Right ventricle myocardium inferior (tissue), 1 donor: ENCODE measurements around the gene ARHGAP15. TPM values are rescaled to one million over a fixed set of nuclear protein-coding genes. Genes with fewer than 3 reads are reported as not detected.

Experiments
- ATAC-seq: fragments of 200-7000 bp; cut with Tn5 transposase; one replicate; pipeline ENCODE4 v1.9.1; 2020; ENCODE audit warnings: mild to moderate bottlenecking, moderate library complexity
- DNase-seq: peaks from one replicate; pipeline ENCODE4 v3.0.0; 2021; ENCODE audit errors: missing footprints
- intact Hi-C: fragments of 100-400 bp; cut with DNase I; formaldehyde crosslinking; loops from one replicate; pipeline ENCODE4 v1.11.0; 2022
- total RNA-seq: library from RNA; stranded (reverse); fragmentation: NEBNext Ultra II Directional; extraction: Animal tissue kit (Norgen Biotek cat#: 25700); gene quantifications from one replicate; pipeline ENCODE4 v1.2.1, GENCODE V29; 2021
- donor health status: DM: no; HTN: yes; CAD: no; lungs with severe emphysema.

Gene ARHGAP15
- total RNA-seq, 1 donor from 2014 or later: 4.2 TPM

- ATAC-seq (no peak), DNase-seq (no peak)
- intact Hi-C loops: no loop called here
These were observed 563.7 kb downstream of the ARHGAP15 start for GRCh38 chr2:143692967-143693366.

- no peak for DNase-seq
- intact Hi-C loops: no loop called here
- no peak for ATAC-seq
These were observed 565.1 kb downstream of the ARHGAP15 start for GRCh38 chr2:143694335-143694734.

GRCh38 chr2:143696651-143697050 is 567.4 kb downstream of the ARHGAP15 start:
- ATAC-seq: no peak
- intact Hi-C loops: no loop called here
- no peak for DNase-seq

- no peak for ATAC-seq
- intact Hi-C loops: no loop called here
- DNase-seq: no peak
These were observed 568.5 kb downstream of the ARHGAP15 start for GRCh38 chr2:143697744-143698143.

GRCh38 chr2:143698352-143698751 is 569.1 kb downstream of the ARHGAP15 start:
- intact Hi-C loops: no loop called here
- DNase-seq (no peak), ATAC-seq (no peak)

- intact Hi-C loops: no loop called here
- ATAC-seq: no peak
- DNase-seq: no peak
These were observed 569.8 kb downstream of the ARHGAP15 start for GRCh38 chr2:143698888-143699570.

- DNase-seq (no peak), ATAC-seq (no peak)
- intact Hi-C loops: no loop called here
These were observed 571.6 kb downstream of the ARHGAP15 start for GRCh38 chr2:143700865-143701264.

GRCh38 chr2:143701785-143702184 is 572.6 kb downstream of the ARHGAP15 start:
- intact Hi-C loops: no loop called here
- DNase-seq (no peak), ATAC-seq (no peak)

GRCh38 chr2:143702931-143703330 is 573.7 kb downstream of the ARHGAP15 start:
- DNase-seq (no peak), ATAC-seq (no peak)
- intact Hi-C loops: no loop called here

GRCh38 chr2:143704451-143705106 is 575.4 kb downstream of the ARHGAP15 start:
- DNase-seq: no peak
- no peak for ATAC-seq
- intact Hi-C loops: no loop called here

- ATAC-seq (no peak), DNase-seq (no peak)
- intact Hi-C loops: no loop called here
These were observed 576.0 kb downstream of the ARHGAP15 start for GRCh38 chr2:143705108-143705707.

- intact Hi-C loops: no loop called here
- no peak for DNase-seq
- no peak for ATAC-seq
These were observed 577.1 kb downstream of the ARHGAP15 start for GRCh38 chr2:143706354-143706753.

- intact Hi-C loops: no loop called here
- DNase-seq (no peak), ATAC-seq (no peak)
These were observed 579.5 kb downstream of the ARHGAP15 start for GRCh38 chr2:143708682-143709081.

GRCh38 chr2:143710196-143710595 is 581.0 kb downstream of the ARHGAP15 start:
- ATAC-seq: no peak
- no peak for DNase-seq
- intact Hi-C loops: loop anchor here (10.0 kb wide), 1 partner anchor 185 kb away; no protein-coding TSS in a partner anchor

- ATAC-seq (no peak), DNase-seq (no peak)
- intact Hi-C loops: loop anchor here (10.0 kb wide), 1 partner anchor 186 kb away; no protein-coding TSS in a partner anchor
These were observed 581.7 kb downstream of the ARHGAP15 start for GRCh38 chr2:143710879-143711278.

GRCh38 chr2:143716522-143716921 is 587.3 kb downstream of the ARHGAP15 start:
- DNase-seq: no peak

GRCh38 chr2:143717053-143717452 is 587.8 kb downstream of the ARHGAP15 start:
- DNase-seq: no peak
- intact Hi-C loops: loop anchor here (10.0 kb wide), 1 partner anchor 192 kb away; no protein-coding TSS in a partner anchor
- ATAC-seq: no peak

More at GRCh38 chr2:143716522-143716921, 587.3 kb downstream of the ARHGAP15 start:
- ATAC-seq: no peak
- intact Hi-C loops: loop anchor here (10.0 kb wide), 1 partner anchor 192 kb away; no protein-coding TSS in a partner anchor

- ATAC-seq (no peak), DNase-seq (no peak)
These were observed 588.4 kb downstream of the ARHGAP15 start for GRCh38 chr2:143717536-143718168.

GRCh38 chr2:143718745-143719144 is 589.5 kb downstream of the ARHGAP15 start:
- no peak for DNase-seq
- no peak for ATAC-seq
- intact Hi-C loops: loop anchor here (10.0 kb wide), 1 partner anchor 194 kb away; no protein-coding TSS in a partner anchor

More at GRCh38 chr2:143717536-143718168, 588.4 kb downstream of the ARHGAP15 start:
- intact Hi-C loops: loop anchor here (10.0 kb wide), 1 partner anchor 193 kb away; no protein-coding TSS in a partner anchor
